Uterus (tissue), 4 donors: ENCODE results near the gene BSND. TPM values are rescaled to one million over a fixed set of nuclear protein-coding genes. Genes with fewer than 3 reads are reported as not detected.

Source experiments
- DNase-seq, 2 donors: peaks; one replicate each; pipeline ENCODE4 v3.0.0-alpha.2; 2019 to 2020
- H3K27ac ChIP-seq, 2 donors: fragments of 200-600 bp; sonication (generic); 1 replicate in 1 of 2; 2 replicates in 1 of 2; pipeline ENCODE4 v1.5.1; 2016 to 2018
- H3K27me3 ChIP-seq, 2 donors: fragments of 200-600 bp; sonication (generic); one replicate each; pipeline ENCODE4 v1.5.1; 2018 to 2019; ENCODE audit warnings: control low read depth in 1 of 2
- H3K36me3 ChIP-seq, 2 donors: fragments of 200-600 bp; sonication (generic); one replicate each; pipeline ENCODE4 v1.5.1; 2019; ENCODE audit warnings: control low read depth in 1 of 2
- H3K4me1 ChIP-seq, 2 donors: fragments of 200-600 bp; sonication (generic); one replicate each; pipeline ENCODE4 v1.5.1; 2018 to 2019; ENCODE audit warnings: control low read depth in 1 of 2
- H3K4me3 ChIP-seq, 2 donors: fragments of 200-600 bp; sonication (generic); 1 replicate in 1 of 2; 2 replicates in 1 of 2; pipeline ENCODE4 v1.5.1; 2018 to 2019; ENCODE audit warnings: mild to moderate bottlenecking in 1 of 2
- H3K9me3 ChIP-seq, 2 donors: fragments of 200-600 bp; sonication (generic); one replicate each; pipeline ENCODE4 v1.5.1; 2019; ENCODE audit warnings: control low read depth in 1 of 2
- CTCF ChIP-seq, 4 experiments: fragments of 200-600 bp in 2 of 4; fragments of 450-650 bp in 2 of 4; sonication (generic) in 2 of 4; IDR thresholded peaks; one replicate each; pipeline ENCODE4 v1.5.1; 2016 to 2019; ENCODE audit warnings: antibody characterized with exemption in 4 of 4, mild to moderate bottlenecking in 2 of 4, moderate library complexity in 1 of 4
- POLR2A ChIP-seq, 2 donors: fragments of 450-650 bp; IDR thresholded peaks; one replicate each; pipeline ENCODE4 v1.6.1; 2016; ENCODE audit warnings: antibody characterized with exemption in 2 of 2, mild to moderate bottlenecking in 1 of 2, moderate library complexity in 1 of 2
- intact Hi-C: fragments of 100-400 bp; cut with DNase I; formaldehyde crosslinking; loops from one replicate; pipeline ENCODE4 v1.15.1; 2023; ENCODE audit warnings: low total_unique reads
- total RNA-seq, 4 donors: library from RNA; depleted of rRNA in 3 of 4; stranded (reverse); fragments of >200 nt in 3 of 4; gene quantifications; one replicate each; pipeline versions ENCODE4 v1.1.0 to v1.2.4, GENCODE V29; 2014 to 2023
- donor health status: DM: yes; HTN: yes; CAD: no.

Gene BSND
- total RNA-seq, 4 donors from 2014 or later, result not detected

GRCh38 chr1:54993140-54993539 is 5.6 kb upstream of the BSND start:
- H3K4me3 ChIP-seq, result no peak overlapping the region
- no peak for TF ChIP-seq POLR2A (IDR thresholded peaks at IDR 0.05)
- TF ChIP-seq CTCF (IDR thresholded peaks at IDR 0.05), result no peak
- H3K27ac ChIP-seq, result no peak overlapping the region
- no peaks in the 10 kb centered on the region for H3K9me3 ChIP-seq
- H3K36me3 ChIP-seq, result no peaks in the 10 kb centered on the region
- intact Hi-C loops, result no loop called here
- DNase-seq, result no peak
- no peaks in the 10 kb centered on the region for H3K4me1 ChIP-seq
- H3K27me3 ChIP-seq, result no peaks in the 10 kb centered on the region

GRCh38 chr1:54994355-54994990 is 4.3 kb upstream of the BSND start:
- TF ChIP-seq CTCF (IDR thresholded peaks at IDR 0.05), result no peak
- no peak for TF ChIP-seq POLR2A (IDR thresholded peaks at IDR 0.05)
- intact Hi-C loops, result no loop called here

GRCh38 chr1:54995013-54995760 is 3.5 kb upstream of the BSND start:
- Histone ChIP-seq H3K4me1 (no peaks in the 10 kb centered on the region), H3K4me3 (no peak overlapping the region), H3K27me3 (no peaks in the 10 kb centered on the region), H3K27ac (no peak overlapping the region), H3K36me3 (no peaks in the 10 kb centered on the region), H3K9me3 (no peaks in the 10 kb centered on the region)
- intact Hi-C loops, result no loop called here
- no peak for TF ChIP-seq CTCF (IDR thresholded peaks at IDR 0.05)
- DNase-seq, result no peak

More at GRCh38 chr1:54994355-54994990, 4.3 kb upstream of the BSND start:
- Histone ChIP-seq H3K4me3 (no peak overlapping the region), H3K4me1 (no peaks in the 10 kb centered on the region), H3K27ac (no peak overlapping the region), H3K36me3 (no peaks in the 10 kb centered on the region), H3K27me3 (no peaks in the 10 kb centered on the region), H3K9me3 (no peaks in the 10 kb centered on the region)
- DNase-seq, result no peak

- intact Hi-C loops, result no loop called here
- H3K36me3 ChIP-seq, result no peaks in the 10 kb centered on the region
- no peak for TF ChIP-seq POLR2A (IDR thresholded peaks at IDR 0.05)
- no peak for TF ChIP-seq CTCF (IDR thresholded peaks at IDR 0.05)
These were observed 2.9 kb upstream of the BSND start for GRCh38 chr1:54995835-54996234.

GRCh38 chr1:54996359-54996868 is 2.3 kb upstream of the BSND start:
- DNase-seq, result peak in 1 of 2 donors; percentile 28
- Histone ChIP-seq H3K4me3 (no peak overlapping the region), H3K27me3 (no peaks in the 10 kb centered on the region), H3K9me3 (no peaks in the 10 kb centered on the region), H3K27ac (no peak overlapping the region), H3K36me3 (no peaks in the 10 kb centered on the region), H3K4me1 (no peaks in the 10 kb centered on the region)
- intact Hi-C loops, result no loop called here
- TF ChIP-seq POLR2A (IDR thresholded peaks at IDR 0.05) (no peak), CTCF (IDR thresholded peaks at IDR 0.05) (peak; percentile 39 to 56 (median 48))

More at GRCh38 chr1:54995835-54996234, 2.9 kb upstream of the BSND start:
- no peak for DNase-seq
- H3K9me3 ChIP-seq, result no peaks in the 10 kb centered on the region
- no peaks in the 10 kb centered on the region for H3K27me3 ChIP-seq
- no peaks in the 10 kb centered on the region for H3K4me1 ChIP-seq
- no peak overlapping the region for H3K27ac ChIP-seq
- no peak overlapping the region for H3K4me3 ChIP-seq
